Spleen (tissue), 7 donors: ENCODE results near the gene GAPVD1.
A peak's percentile ranks its signal among the peaks of the same experiment; 100 is the strongest.

Experiments used
- POLR2A ChIP-seq, 3 donors: fragments of 450-650 bp; IDR thresholded peaks; one replicate each; pipeline ENCODE4 v1.5.1; 2017; ENCODE audit warnings: antibody characterized with exemption in 3 of 3, mild to moderate bottlenecking in 1 of 3
- POLR2AphosphoS5 ChIP-seq, 3 donors: sonication (generic); formaldehyde crosslinking; IDR thresholded peaks; one replicate each; pipeline ENCODE4 v1.5.1; 2017; ENCODE audit warnings: antibody characterized with exemption in 3 of 3
- TF ChIP-seq, protein P1 (sequence below), 11 experiments: fragments of 200-600 bp in 7 of 11; fragments of 450-650 bp in 4 of 11; sonication (generic) in 4 of 11; IDR thresholded peaks in 8 of 11; conservative IDR thresholded peaks in 3 of 11; 1 replicate in 7 of 11; 2 replicates in 4 of 11; pipeline versions ENCODE4 v1.4.0 to v1.8.0; 2016 to 2021; ENCODE audit warnings: antibody characterized with exemption in 11 of 11, inconsistent platforms in 4 of 11, mild to moderate bottlenecking in 1 of 11
- donor health status: DM: no; HTN: no; CAD: no; lungs with moderate emphysema.
- donor health status: DM: no; HTN: no; CAD: no.
- donor health status: DM: no; HTN: no; CAD: no.

DNA sequence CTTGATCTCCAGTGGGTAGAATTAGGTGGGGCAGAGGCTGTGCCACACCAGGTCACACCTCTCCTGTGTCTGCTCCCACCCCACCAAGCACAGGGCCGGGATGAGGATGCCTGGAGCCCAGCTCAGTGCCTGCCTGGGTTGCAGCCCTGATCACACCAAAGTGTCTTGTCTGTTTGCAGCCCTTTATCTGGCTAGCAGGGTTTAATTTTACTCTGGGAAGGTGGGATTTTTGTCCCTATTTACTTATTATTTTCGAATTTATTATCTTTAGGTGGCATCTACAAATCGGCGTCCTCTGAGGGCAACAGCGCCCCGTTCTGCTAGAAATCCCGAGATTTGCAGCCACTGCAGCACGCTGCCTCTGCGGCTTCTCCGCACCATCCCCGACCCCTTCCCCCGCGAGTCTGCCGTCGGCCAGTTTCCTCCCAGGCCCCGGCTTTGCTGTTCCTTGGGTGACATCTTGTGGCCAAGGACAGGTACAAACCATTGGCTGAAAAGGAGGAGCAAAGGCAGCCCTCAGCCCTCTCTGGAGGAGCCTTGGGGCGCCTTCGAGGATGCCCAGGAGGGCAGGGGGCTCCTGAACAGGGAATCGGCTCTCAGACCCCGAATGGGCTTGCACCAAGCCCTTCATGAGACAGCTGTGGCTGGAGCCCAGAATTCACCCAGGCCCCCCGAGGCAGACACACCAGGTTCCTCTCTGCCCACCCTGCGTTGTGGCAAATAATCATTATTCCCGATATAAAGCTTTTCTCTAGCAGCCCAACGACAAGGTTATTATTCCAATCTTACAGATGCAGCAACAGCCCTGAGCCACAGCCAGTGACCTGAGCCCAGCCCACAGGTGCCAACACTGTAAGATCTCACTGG lies 113.0 kb downstream of the GAPVD1 start:
- TF ChIP-seq POLR2AphosphoS5 (IDR thresholded peaks at IDR 0.05): peak; percentile 41 to 59 (median 47)
- TF ChIP-seq, protein P1, sequence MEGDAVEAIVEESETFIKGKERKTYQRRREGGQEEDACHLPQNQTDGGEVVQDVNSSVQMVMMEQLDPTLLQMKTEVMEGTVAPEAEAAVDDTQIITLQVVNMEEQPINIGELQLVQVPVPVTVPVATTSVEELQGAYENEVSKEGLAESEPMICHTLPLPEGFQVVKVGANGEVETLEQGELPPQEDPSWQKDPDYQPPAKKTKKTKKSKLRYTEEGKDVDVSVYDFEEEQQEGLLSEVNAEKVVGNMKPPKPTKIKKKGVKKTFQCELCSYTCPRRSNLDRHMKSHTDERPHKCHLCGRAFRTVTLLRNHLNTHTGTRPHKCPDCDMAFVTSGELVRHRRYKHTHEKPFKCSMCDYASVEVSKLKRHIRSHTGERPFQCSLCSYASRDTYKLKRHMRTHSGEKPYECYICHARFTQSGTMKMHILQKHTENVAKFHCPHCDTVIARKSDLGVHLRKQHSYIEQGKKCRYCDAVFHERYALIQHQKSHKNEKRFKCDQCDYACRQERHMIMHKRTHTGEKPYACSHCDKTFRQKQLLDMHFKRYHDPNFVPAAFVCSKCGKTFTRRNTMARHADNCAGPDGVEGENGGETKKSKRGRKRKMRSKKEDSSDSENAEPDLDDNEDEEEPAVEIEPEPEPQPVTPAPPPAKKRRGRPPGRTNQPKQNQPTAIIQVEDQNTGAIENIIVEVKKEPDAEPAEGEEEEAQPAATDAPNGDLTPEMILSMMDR (IDR thresholded peaks at IDR 0.05 in 8 of 11, conservative IDR thresholded peaks at IDR 0.05 in 3 of 11): peak; percentile 43 to 85 (median 72)
- TF ChIP-seq POLR2A (IDR thresholded peaks at IDR 0.05): no peak
